AG08395 (cell line): ENCODE results near the gene NOP9.
"Not testable (repeated sequence)": the region's sequence is repeated elsewhere in the genome, so short reads cannot be mapped to it uniquely, and the experiment has no call there.

Source experiments
- DNase-seq: peaks from one replicate; pipeline ENCODE4 v3.0.0; 2012; ENCODE audit warnings: mixed read lengths, low spot score

The NOP9 gene

GRCh38 chr14:24310265-24310645, 10.6 kb downstream of the NOP9 start:
- DNase-seq = no peak

- peak; percentile 85 for DNase-seq
Observed at GRCh38 chr14:24310646-24311604, 11.3 kb downstream of the NOP9 start, which contains the start of gene LTB4R. Gene LTB4R (plus strand): TSS chr14:24311502. CDS start chr14:24315652, 4,150 bp downstream.

- DNase-seq = peak; percentile 47
Observed at GRCh38 chr14:24311837-24312615, 12.4 kb downstream of the NOP9 start.

GRCh38 chr14:24312736-24313507, 13.3 kb downstream of the NOP9 start:
- DNase-seq = no peak

GRCh38 chr14:24313913-24314312, 14.3 kb downstream of the NOP9 start:
- no peak for DNase-seq

GRCh38 chr14:24314377-24315193, 14.9 kb downstream of the NOP9 start:
- no peak for DNase-seq

- DNase-seq = no peak
Observed at GRCh38 chr14:24315243-24315806, 15.7 kb downstream of the NOP9 start.

GRCh38 chr14:24315807-24316596, 16.4 kb downstream of the NOP9 start:
- no peak for DNase-seq

- no peak for DNase-seq
Observed at GRCh38 chr14:24316597-24316950, 16.9 kb downstream of the NOP9 start.

- peak; percentile 65 for DNase-seq
Observed at GRCh38 chr14:24317141-24317928, 17.7 kb downstream of the NOP9 start.

GRCh38 chr14:24321212-24321975, 21.7 kb downstream of the NOP9 start:
- DNase-seq = no peak

- no peak for DNase-seq
Observed at GRCh38 chr14:24322672-24323071, 23.0 kb downstream of the NOP9 start.

GRCh38 chr14:24323341-24323740, 23.7 kb downstream of the NOP9 start:
- no peak for DNase-seq

GRCh38 chr14:24324024-24324423, 24.4 kb downstream of the NOP9 start:
- no peak for DNase-seq

GRCh38 chr14:24325041-24325530, 25.4 kb downstream of the NOP9 start:
- no peak for DNase-seq

- no peak for DNase-seq
Observed at GRCh38 chr14:24325963-24326362, 26.3 kb downstream of the NOP9 start.

GRCh38 chr14:24327303-24327702, 27.7 kb downstream of the NOP9 start:
- DNase-seq = no peak

- not testable (repeated sequence) for DNase-seq
Observed at GRCh38 chr14:24327914-24328313, 28.3 kb downstream of the NOP9 start.
